DLD1 (cell line): ENCODE data around the gene TWNK.

Experiments used
- in situ Hi-C: cut with HindIII; loops from 2 replicates; pipeline ENCODE4 v1.10.0; 2017; ENCODE audit warnings: low sequenced_read_pairs

The TWNK gene

GRCh38 chr10:100986952-100987684, at the start of gene TWNK, which contains the start of gene MRPL43:
Gene TWNK, plus strand, starts transcription at chr10:100987543. Its CDS starts 668 bp downstream, at chr10:100988211.
Gene MRPL43, minus strand, starts transcription at chr10:100987497. Its CDS starts 54 bp downstream, at chr10:100987443.
- in situ Hi-C loops: no loop called here

DNA sequence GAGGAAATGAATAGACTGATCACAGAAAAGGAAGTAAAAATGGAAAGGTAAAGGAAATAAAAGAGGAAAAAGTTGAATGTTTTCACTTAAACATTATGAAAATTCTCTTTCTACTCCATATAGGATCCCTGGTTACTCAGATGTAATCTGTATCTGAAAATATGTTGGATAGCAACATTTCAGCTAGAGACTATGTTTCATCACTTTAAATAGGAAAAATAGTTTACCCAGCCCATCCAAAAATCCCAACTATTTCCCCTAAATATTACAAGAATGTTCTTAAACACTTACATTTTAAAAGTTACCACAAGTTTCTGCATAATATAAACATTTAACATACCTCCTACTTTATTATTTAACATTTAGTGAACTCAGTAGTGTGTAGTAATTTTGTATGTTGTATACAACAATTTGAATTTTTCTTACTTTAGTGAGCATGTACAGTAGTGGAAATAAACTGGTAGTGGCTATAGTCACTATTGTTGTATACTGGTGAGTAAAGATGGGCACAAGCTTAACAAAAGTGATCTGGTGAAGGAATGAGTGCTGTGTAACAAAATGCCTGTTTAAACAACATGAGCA, 47.5 kb upstream of the TWNK start:
- in situ Hi-C loops: no loop called here

- in situ Hi-C loops: no loop called here
These were observed 45.1 kb upstream of the TWNK start for GRCh38 chr10:100942229-100942628.

GRCh38 chr10:100943508-100943907, 43.8 kb upstream of the TWNK start:
- in situ Hi-C loops: no loop called here

- in situ Hi-C loops: no loop called here
These were observed 41.6 kb upstream of the TWNK start for GRCh38 chr10:100945754-100946153.

- in situ Hi-C loops: no loop called here
These were observed 38.4 kb upstream of the TWNK start for GRCh38 chr10:100948916-100949315.

GRCh38 chr10:100960251-100960650, 27.1 kb upstream of the TWNK start:
- in situ Hi-C loops: no loop called here

DNA sequence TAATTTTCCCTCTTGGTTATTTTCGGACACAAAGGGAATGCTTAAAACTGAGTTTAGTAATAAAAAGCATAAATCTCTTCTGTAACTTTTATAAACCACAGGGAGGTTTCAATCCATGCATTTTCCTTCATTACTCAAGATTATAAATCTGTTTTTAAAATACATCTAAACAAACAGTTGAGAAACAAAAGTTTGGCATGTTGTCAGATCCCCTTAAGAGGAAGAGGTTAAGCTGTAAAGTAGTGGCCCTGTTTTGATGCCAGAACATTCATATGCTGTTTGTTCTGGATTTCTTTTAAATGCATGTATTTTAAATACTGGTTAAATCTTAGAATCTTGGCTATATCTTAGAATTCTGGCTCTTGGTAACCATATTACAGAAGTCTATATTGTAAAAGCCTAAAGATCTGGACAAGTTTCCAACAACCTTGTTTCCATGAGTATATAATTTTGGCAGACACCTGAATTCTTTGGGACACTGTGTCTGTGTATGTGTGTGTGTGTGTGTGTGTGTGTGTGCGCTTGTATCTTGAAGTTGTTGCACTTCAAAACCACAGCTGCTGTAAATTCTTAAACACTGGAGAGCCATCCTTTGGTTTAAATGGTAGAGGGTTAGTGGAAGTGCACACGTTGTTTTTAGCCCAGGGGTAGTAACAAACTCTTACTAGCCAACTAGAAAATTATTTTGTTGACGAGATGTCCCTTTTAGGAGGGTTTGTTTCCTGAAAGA, 24.8 kb upstream of the TWNK start:
- in situ Hi-C loops: no loop called here

DNA sequence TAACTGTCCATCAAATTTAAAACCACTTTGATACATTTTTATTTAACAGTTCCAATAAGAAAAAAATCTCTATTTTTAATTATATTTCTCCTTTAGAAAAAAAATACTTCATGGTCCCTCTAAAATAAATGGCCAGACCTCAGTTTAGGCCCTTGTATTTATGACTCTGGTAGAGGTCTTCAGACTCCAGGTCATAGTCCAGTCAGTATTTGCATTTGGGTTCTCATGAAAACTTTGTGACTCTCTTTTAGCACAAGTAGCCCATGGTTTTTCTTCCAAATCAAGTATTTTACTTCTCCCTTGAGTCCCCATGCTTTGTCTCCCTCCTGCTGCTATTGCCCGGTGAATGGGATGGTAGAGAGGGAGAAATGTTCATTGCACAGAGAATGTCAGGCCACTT, 23.5 kb upstream of the TWNK start:
- in situ Hi-C loops: no loop called here

DNA sequence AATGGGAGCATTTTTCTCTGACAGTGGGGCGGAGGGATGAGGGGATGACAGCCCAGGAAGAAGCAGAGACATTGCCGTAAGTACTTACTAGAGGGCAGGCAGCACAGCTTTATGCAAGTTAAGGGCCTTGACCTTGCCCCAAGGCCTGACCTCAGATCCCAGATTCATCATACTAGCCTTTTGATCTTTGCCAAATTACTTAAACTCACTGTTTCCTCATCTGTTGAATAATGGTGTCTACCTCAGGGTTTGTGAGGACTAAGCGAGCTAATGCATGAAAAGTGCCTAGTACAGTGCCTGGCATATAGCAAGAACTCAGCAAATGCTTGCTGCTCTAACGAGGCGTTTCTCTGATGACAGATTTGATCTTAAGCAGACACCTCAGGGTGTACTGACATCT, 21.5 kb upstream of the TWNK start:
- in situ Hi-C loops: no loop called here

GRCh38 chr10:100966887-100967286, 20.5 kb upstream of the TWNK start:
- in situ Hi-C loops: no loop called here

DNA sequence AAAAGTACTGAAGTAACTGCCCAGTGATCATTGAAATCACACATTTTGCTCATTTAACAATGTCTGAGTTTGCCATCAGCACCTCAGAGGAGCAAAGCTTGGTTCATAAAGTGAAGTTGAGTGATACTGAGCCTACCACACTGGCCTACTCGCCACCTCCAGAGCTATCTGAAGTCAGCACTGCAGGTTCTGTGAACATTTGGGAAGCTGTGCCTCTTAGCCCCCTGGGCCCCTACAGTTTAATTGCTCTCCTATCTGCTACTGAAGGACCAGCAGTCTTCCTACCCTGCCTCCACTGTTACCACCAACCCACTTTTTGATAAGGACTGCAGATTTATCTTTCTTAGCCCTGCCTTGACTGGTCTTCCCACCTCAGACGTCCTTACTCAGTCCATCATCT, 20.0 kb upstream of the TWNK start:
- in situ Hi-C loops: no loop called here

- in situ Hi-C loops: no loop called here
These were observed 19.1 kb upstream of the TWNK start for GRCh38 chr10:100968062-100968736.

DNA sequence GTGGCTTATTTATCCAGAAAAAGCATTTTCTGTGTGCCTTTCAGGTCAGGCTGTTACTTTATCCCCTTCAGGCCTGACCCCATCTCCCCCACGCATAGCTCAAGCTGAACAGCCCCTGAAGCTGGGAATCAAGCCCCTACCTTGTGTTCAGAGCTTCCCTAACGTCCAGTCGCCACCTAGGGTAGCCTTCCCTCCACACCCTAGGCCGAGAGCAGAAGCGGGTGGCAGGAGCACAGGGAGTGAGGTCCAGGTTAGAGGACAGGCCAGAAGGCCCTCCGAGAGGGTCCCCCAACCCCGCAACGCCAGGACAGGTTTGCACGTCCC, 18.5 kb upstream of the TWNK start:
- in situ Hi-C loops: no loop called here

DNA sequence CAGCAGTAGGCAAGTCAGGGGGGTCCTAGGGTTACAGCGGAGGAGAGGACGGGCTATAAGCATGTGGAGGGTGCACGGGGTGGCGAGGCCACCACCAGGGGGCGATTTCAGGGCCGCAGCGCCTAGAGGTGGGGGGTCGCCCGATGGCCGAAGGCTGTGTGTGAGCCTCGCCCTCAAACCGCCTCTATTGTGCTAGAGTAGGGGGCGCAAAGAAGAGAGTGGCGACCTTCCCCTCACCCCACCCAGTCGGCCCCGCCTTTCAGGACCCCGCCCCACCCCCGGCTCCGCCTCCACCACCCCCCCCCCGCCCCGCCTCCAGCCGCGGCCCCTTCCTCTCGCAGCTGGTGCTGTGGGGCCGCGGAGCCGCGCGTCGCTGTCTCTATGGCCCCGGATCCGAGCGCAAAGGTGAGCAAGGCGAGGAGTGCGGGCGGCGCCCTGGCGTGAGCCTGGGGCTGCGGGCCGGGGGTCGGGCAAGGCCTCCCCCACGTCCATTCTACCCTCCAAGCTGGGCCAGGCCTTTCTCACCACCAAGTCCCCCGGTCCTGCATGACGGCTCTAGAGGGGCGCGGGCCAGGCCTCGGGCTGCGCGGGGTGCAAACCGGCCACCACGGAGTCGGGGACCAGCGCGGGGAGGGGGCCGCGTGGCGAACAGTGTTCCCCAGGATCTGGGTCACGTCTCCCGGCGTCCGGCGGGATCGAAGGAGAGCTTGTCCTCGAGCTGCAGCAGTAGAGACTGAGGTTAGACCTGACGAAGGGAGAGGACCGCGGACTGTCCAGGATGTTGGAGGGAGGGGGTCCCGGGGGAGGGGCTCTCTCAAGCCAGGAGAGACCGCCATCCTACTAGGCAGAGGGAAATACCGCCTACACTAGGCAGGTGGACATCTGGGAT, 17.9 kb upstream of the TWNK start, which contains the start of gene SEMA4G:
Gene SEMA4G (plus strand): TSS at position 318 of the 889 bp plus-strand sequence. CDS start 3,409 bp downstream, outside the sequence.
- in situ Hi-C loops: no loop called here

- in situ Hi-C loops: no loop called here
These were observed 17.0 kb upstream of the TWNK start for GRCh38 chr10:100970076-100970913.

DNA sequence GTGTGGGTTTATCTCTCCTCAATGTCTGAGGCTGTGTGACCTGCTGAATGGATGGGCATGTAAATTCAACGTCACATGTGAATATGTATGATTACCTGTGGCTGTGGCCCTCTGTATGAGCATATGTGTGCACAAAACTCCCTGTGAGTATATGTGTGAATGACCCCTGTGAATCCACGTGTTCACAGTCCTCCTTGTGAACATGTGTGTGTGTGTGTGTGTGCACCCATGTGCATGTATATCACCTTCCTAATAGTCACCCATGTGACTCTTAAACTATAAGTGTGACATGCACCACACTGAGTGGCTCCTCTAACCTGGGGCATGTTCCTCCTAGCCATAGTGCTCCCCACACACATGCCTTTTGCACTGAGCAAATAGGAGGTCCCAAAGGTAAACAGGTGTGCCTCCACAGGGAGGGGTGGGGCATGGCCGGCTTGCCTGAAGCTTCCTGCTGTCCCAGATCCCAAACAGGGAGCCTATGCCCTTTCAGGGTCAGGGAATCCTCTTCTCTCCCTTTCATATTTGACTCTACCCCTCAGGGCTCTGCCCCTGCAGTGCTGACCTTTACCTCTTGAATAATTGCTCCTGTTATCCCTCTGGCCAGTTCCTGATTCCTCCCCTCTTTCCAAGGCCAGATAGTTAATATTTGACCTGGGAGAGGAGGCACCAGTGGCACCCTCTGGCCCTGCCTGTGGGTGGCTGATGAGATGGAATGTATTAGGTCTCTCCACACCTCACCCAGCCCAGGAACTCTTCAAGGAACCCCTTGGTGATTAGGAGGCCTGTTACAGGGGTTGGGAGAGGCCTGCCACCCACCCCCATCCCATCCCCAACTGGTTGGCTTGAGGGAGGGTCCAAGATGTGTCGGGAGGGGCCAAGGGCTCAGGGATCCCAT, 16.2 kb upstream of the TWNK start:
- in situ Hi-C loops: no loop called here

GRCh38 chr10:100972115-100972903, 15.0 kb upstream of the TWNK start:
- in situ Hi-C loops: no loop called here
